CD4-positive, alpha-beta T cell treated with Interleukin-6 for 4 hours (primary cell): ENCODE data around the gene ATP5F1E.
"Not testable (repeated sequence)": the region's sequence is repeated elsewhere in the genome, so short reads cannot be mapped to it uniquely, and the experiment has no call there.

Experiments
- DNase-seq: peaks from one replicate; pipeline ENCODE4 v3.0.0-alpha.2; 2020; ENCODE audit warnings: mixed read lengths

The ATP5F1E gene

GRCh38 chr20:58987790-58988564 is 44.2 kb downstream of the ATP5F1E start:
- no peak for DNase-seq

DNA sequence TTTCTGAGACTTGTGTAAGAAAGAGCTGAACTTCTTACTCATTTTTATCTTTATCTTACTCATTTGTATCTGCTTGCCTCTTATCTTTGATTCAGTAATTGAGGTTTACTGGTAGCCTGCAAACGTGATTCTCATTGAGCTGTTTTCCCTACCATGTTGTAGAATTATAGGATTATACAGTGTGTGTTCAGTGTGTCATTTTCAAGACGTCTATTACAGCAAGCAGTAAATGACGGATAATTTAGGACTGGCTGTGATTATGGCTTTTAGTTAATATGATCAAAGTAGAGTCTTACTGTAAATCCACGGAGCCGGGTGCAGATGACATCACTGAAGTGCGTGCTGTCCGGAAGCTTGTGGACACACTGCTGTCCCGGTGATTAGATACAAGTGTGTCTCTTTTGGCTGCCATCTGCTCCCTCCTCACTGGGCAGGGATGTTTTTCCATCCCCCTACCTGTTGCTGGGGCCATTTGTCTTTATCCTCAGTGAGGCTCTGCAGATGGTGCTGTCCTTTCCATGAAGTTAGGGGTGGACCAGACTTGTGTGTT is 45.1 kb downstream of the ATP5F1E start:
- DNase-seq: no peak

DNA sequence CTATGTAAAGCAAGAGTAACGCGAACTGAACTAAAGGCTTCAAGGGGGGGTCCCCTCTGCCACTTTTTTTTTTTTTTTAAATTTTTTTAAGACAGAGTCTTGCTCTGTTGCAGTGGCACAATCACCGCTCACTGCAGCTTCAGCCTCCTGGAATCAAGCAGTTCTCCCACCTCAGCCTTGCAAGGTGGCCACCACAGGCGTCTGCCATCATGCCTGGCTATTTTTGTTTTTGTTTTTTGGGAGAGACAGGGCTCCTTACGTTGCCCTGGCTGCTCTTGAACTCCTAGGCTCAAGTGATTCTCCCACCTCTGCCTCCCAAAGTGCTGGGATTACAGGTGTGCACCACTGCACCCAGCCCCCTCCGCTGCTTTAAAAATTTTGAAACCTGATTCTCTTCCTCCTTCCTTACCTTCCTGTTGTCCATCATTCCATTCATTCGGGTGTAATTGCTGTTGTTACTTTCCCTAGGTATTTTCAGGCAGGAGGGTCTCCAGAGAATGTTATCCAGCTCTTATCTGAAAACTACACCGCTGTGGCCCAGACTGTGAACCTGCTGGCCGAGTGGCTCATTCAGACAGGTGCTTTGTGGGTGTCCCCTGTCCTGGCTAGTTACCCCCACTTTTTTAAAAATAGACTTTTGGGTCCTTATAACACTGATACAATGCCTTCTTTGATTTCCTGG is 45.7 kb downstream of the ATP5F1E start:
- no peak for DNase-seq

DNA sequence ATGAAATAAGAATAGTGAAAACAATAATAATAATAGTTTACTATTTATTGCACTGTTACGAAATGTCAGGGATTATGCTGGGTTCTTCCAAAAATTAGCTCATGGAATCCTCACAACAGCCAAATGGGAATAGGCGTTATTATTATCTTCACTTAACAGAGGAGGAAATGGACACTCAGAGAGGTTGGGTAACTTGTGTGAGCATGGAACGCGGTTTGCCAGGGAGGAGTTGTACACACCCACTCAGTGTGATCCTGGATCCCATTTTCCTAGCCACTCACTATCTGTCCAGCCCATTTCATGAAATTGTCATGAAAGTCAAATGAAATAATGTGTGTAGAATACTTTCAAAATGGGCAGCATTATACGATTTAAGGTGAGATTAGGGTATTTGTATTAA is 46.5 kb downstream of the ATP5F1E start:
- no peak for DNase-seq

GRCh38 chr20:58984691-58985090 is 47.4 kb downstream of the ATP5F1E start:
- DNase-seq: no peak

DNA sequence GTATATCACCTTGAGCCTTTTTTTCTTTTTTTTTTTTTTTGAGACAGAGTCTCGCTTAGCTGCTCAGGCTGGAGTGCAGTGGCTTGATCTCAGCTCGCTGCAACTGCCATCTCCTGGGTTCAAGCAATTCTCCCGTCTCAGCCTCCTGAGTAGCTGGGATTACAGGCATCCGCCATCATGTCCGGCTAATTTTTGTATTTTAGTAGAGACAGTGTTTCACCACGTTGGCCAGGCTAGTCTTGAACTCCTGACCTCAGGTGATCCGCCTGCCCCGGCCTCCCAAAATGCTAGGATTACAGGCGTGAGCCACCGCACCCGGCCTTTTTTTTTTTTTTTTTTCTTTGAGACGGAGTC is 49.0 kb downstream of the ATP5F1E start:
- not testable (repeated sequence) for DNase-seq

DNA sequence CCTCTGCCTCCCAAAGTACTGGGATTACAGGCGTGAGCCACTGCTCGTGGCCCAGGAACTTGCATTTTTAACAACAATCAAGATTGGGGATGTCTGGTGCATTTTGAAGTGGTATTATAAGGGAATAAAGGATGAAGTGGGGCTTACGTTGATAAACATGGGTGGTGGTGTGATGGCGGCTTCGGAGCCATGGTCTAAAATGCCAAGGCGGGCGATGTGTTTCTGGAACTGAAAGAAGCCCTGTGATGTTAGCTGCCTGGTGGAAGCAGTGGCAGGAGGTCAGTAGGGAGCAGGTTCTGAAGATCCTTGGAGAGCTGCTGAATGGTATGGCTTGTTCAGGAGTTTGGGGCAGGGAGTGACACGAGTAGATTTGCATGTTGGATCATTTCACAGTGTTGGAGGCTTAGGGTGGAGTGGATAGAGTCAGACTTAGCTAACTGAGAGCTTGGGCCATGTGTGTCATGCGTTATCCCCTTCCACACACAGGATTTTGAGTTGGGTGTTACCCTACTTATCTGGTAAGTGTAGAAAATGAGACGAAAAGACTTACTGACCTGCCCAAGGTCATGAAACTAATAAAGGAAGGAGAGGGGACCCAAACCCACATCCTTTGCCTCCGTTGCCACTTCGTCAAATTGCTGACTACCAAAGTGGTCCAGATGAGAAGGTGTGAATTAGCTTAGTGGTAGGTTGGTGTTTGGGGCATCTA is 49.6 kb downstream of the ATP5F1E start:
- no peak for DNase-seq

GRCh38 chr20:58981628-58982364 is 50.3 kb downstream of the ATP5F1E start:
- no peak for DNase-seq

DNA sequence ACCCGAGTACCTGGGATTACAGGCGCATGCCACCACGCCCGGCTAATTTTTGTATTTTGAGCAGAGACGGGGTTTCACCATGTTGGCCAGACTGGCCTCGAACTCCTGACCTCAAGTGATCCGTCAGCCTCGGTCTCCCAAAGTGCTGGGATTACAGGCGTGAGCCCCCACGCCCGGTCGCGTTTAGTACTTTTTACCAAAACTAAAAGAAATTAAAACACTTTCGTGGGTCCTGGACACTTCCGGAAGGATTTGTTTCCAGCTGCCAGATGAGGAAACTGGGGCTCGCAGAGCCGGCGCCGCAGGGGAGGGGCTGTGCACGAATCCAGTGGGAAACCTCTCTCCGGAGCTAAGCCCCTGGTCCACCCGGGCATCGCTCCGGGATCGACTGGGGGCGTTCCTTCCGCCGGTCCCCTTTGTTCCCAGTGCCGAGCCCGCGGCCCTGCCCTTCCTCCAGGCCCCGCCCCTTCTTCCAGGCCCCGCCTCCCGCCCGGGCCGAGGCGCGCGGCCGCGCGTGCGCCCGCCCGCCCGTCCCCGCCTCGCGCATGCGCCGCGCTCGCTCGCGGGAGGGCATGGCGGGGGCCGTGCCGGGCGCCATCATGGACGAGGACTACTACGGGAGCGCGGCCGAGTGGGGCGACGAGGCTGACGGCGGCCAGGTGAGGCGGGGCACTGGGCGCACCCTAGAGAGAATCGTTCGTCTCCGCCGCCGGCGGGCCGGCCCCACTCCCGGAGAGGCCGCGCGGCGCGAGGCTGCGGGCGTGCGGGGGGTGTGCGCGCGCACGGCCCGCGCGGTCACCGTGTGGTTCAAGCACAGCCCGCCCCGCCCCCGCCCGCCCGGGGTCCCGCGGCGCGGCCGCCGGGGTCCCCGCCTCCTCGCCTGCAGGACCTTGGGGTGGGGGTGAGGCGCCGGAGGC is 51.2 kb downstream of the ATP5F1E start, which contains the start of gene NELFCD:
Gene NELFCD, plus strand, starts transcription at position 546 of the 917 bp plus-strand sequence. Its CDS starts 54 bp downstream, at position 600.
- DNase-seq: peak; percentile 91

DNA sequence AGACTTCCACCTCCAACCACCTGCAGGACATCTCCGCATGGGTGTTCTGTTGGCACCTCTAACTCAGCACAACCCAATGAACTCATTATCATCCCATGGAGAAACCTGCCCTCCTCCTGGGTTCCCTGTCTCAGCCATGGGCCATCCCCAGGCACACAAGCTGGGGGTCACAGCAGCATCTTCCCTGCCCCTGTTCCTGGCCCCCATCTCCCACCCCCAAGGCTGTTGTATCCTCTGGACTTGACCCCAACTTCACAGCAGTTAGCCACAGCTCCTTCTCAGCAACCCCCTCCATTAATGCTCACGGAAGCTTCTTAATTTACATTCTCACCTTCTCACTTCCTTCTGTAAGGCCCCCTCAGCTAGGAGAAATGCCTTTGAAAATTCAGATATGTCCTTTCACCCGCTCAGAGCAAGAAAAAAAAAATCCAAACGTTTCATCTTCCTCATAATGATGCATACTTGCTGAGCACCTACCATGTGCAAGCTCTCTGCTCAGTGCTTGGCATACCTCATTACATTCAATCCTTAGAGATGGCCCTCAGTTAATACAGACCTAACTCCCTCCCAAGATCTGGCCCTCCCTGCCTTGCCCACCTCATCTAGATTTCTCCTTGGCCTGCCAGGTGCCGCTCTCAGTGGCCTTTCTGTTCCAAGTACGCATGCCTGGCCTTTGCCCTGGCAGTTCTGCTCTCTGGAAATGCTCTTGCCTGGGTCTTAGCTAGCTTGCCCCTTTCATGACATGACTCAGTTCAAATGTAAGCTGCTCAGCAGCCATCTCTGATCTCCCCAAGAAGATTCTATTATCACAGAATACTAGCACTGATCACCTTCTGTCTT is 53.6 kb downstream of the ATP5F1E start:
- no peak for DNase-seq

- DNase-seq: no peak
These were observed 55.9 kb downstream of the ATP5F1E start for GRCh38 chr20:58976061-58976730.
